ENCODE data around the gene SLC25A17.
"Not testable (repeated sequence)": the region's sequence is repeated elsewhere in the genome, so short reads cannot be mapped to it uniquely, and the experiment has no call there.

SLC25A17 gene

GRCh38 chr22:40844951-40845350, 25.8 kb upstream of the SLC25A17 start:
- no peak for DNase-seq
- no peak overlapping the region for H3K27ac Mint-ChIP-seq
- no peak for ATAC-seq (replicated peaks)
- H3K36me3 Mint-ChIP-seq: peaks cover 26 to 44% of the 10 kb centered on the region in 2 donors
- H3K4me3 Mint-ChIP-seq: no peak overlapping the region
- no peaks in the 10 kb centered on the region for H3K27me3 Mint-ChIP-seq
- no peaks in the 10 kb centered on the region for H3K9me3 Mint-ChIP-seq
- peaks cover 1 to 5% of the 10 kb centered on the region in 2 donors for H3K4me1 Mint-ChIP-seq

- ATAC-seq (replicated peaks) (no peak), DNase-seq (no peak)
- Mint-ChIP-seq H3K36me3 (peaks cover 39% of the 10 kb centered on the region in 2 donors), H3K27ac (no peak overlapping the region), H3K27me3 (no peaks in the 10 kb centered on the region), H3K4me1 (peaks cover 1 to 4% of the 10 kb centered on the region in 2 donors), H3K4me3 (no peak overlapping the region), H3K9me3 (no peaks in the 10 kb centered on the region)
Measured at GRCh38 chr22:40838486-40838885, 19.3 kb upstream of the SLC25A17 start.

DNA sequence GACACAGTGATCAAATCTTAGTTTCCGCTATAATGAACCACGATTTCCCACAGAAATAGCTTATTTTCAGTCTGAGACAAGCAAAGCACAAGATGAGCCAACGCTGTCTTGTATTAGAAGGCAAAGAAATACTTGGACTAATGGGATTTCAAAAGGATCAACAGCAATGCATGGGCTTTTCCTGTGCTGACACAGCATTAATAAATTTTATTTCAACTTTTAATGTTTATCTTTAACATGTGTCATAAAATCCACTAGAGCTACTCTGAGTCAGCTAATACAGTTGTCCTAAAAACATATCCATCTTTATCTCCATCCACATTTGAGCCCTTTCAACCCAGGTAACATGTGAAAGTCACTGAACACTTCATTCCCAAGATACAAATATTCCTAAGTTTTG, 15.5 kb upstream of the SLC25A17 start:
- no peaks in the 10 kb centered on the region for H3K4me1 Mint-ChIP-seq
- peaks cover 24 to 29% of the 10 kb centered on the region in 2 donors for H3K36me3 Mint-ChIP-seq
- H3K9me3 Mint-ChIP-seq: no peaks in the 10 kb centered on the region
- no peak for ATAC-seq (replicated peaks)
- DNase-seq: no peak
- no peak overlapping the region for H3K4me3 Mint-ChIP-seq
- no peak overlapping the region for H3K27ac Mint-ChIP-seq
- no peaks in the 10 kb centered on the region for H3K27me3 Mint-ChIP-seq

DNA sequence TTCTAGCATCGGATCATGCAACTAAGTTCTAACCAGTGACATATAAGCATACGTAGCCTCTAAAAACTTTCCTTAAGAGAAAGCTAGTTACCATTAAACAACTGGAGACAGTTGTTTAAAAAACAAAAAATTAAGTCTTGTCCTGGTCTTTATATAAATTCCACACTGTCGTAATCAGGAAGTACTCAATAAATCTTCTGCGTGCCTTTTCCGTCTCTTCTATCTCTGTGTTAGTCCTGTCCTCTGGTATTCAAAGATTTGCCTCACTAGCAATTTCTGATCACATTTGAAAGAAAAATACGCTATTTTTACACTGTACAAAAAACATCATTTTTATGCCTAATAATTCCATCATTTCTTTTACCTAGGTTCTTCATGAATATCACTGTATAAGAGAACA, 10.0 kb upstream of the SLC25A17 start:
- ATAC-seq (replicated peaks) (no peak), DNase-seq (no peak)
- Mint-ChIP-seq H3K36me3 (peaks cover 19 to 23% of the 10 kb centered on the region in 2 donors), H3K9me3 (no peaks in the 10 kb centered on the region), H3K4me3 (no peak overlapping the region), H3K27ac (no peak overlapping the region), H3K4me1 (no peaks in the 10 kb centered on the region), H3K27me3 (no peaks in the 10 kb centered on the region)

GRCh38 chr22:40826984-40827741, 8.0 kb upstream of the SLC25A17 start:
- no peak overlapping the region for H3K4me3 Mint-ChIP-seq
- no peak for DNase-seq
- H3K27me3 Mint-ChIP-seq: no peaks in the 10 kb centered on the region
- H3K27ac Mint-ChIP-seq: peak overlapping the region; percentile 42
- H3K36me3 Mint-ChIP-seq: peaks cover 11 to 26% of the 10 kb centered on the region in 2 donors
- H3K4me1 Mint-ChIP-seq: no peaks in the 10 kb centered on the region
- no peaks in the 10 kb centered on the region for H3K9me3 Mint-ChIP-seq
- ATAC-seq (replicated peaks): no peak

- H3K9me3 Mint-ChIP-seq; ATAC-seq (replicated peaks); H3K4me1 Mint-ChIP-seq; H3K4me3 Mint-ChIP-seq; DNase-seq; H3K27ac Mint-ChIP-seq; H3K27me3 Mint-ChIP-seq: not testable (repeated sequence)
- H3K36me3 Mint-ChIP-seq: peaks cover 12 to 27% of the 10 kb centered on the region in 2 donors
Measured at GRCh38 chr22:40826292-40826691, 7.1 kb upstream of the SLC25A17 start.

GRCh38 chr22:40823426-40823825, 4.3 kb upstream of the SLC25A17 start:
- H3K27me3 Mint-ChIP-seq: no peaks in the 10 kb centered on the region

DNA sequence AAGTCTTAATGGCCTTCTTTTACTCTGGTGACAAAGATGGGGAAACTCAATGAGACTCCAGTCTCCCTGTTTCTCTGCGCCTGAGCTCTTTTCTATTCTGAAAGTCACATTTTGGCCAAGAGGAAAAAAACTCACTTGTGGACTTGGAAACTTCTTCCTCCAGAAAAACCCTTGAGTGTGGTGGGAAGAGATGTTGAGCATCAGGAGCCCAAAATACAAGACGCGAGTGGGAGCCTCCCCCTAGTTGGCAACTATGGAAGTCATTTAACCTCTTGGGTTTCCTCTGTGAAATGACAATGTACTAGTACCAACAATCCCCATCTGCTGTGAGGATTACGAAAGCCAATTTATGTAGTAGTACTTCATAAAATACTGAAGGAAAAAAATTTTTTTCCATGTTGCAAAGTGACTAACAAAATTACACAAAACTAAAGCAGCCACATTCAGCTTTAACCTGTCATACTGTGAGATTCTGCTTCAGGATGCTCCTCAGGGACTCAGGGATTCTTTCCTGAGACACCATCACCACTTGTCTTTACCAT, 524 bp upstream of the SLC25A17 start:
- Mint-ChIP-seq H3K4me3 (peak overlapping the region; percentile 87 to 95), H3K27ac (peak overlapping the region; percentile 95), H3K9me3 (no peaks in the 10 kb centered on the region), H3K27me3 (no peaks in the 10 kb centered on the region), H3K4me1 (peaks cover 20 to 26% of the 10 kb centered on the region in 2 donors), H3K36me3 (peaks cover 16 to 29% of the 10 kb centered on the region in 2 donors)
- ATAC-seq (replicated peaks): peak in 1 of 2 donors; percentile 16
- no peak for DNase-seq

More at GRCh38 chr22:40823426-40823825, 4.3 kb upstream of the SLC25A17 start:
- no peak for DNase-seq
- ATAC-seq (replicated peaks): no peak
- Mint-ChIP-seq H3K4me1 (peaks cover 6 to 9% of the 10 kb centered on the region in 2 donors), H3K9me3 (no peaks in the 10 kb centered on the region), H3K36me3 (peaks cover 6 to 18% of the 10 kb centered on the region in 2 donors), H3K27ac (peak overlapping the region; percentile 7), H3K4me3 (no peak overlapping the region)

DNA sequence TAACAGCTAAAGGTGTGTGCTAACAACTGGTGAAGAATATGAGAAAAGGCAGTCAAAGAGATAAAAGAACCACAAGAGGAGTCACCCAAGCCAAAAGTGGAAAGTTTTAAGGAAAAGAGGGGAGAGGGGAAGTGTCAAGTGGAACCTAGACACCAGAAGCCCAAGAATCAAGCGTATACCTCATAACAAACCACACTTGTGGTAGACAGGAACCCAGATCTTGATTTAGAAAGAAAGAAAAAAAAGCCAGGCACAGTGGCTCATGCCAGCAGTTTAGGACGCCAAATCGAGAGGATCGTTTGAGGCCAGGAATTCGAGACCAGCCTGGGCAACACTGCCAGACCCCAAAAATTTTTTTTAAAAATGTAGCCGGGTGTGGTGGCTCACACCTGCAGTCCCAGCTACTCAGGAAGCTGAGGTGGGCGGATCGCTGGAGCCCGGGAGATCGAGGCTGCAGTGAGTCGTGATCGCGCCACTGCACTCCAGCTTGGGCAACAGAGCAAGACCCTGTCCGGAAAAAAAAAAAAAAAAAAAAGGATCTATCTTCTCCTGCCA, 877 bp downstream of the SLC25A17 start:
- Mint-ChIP-seq H3K27me3 (no peaks in the 10 kb centered on the region), H3K4me1 (peaks cover 24 to 26% of the 10 kb centered on the region in 2 donors), H3K9me3 (no peaks in the 10 kb centered on the region), H3K36me3 (peaks cover 21 to 37% of the 10 kb centered on the region in 2 donors), H3K27ac (peak overlapping the region; percentile 95), H3K4me3 (peak overlapping the region; percentile 87 to 95)
- DNase-seq: no peak
- ATAC-seq (replicated peaks): no peak

DNA sequence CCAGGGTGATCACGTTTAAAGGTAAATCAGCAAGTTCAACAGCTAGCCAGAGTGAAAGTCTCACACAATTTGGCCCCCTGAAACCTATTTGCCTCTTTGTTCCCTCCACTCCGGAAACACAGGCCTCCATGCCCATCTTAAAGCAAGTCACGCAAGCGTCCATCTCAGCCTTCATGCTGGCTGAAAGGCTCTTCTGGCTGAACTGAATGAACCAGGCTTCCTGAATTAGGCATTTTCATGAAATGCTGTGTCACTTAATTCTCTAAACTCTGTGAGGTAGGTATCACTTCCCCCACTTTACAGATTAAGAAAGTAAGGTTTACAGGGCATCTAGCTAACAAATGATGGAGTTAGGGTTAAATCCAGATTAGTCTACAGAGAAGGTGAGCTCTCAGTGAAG, 1.4 kb downstream of the SLC25A17 start:
- H3K36me3 Mint-ChIP-seq: peaks cover 21 to 36% of the 10 kb centered on the region in 2 donors
- peak overlapping the region; percentile 87 to 95 for H3K4me3 Mint-ChIP-seq
- DNase-seq (no peak), ATAC-seq (replicated peaks) (no peak)
- no peaks in the 10 kb centered on the region for H3K27me3 Mint-ChIP-seq
- H3K9me3 Mint-ChIP-seq: no peaks in the 10 kb centered on the region
- peaks cover 24 to 26% of the 10 kb centered on the region in 2 donors for H3K4me1 Mint-ChIP-seq
- peak overlapping the region; percentile 95 for H3K27ac Mint-ChIP-seq

- no peak for DNase-seq
- H3K9me3 Mint-ChIP-seq: no peaks in the 10 kb centered on the region
- no peak overlapping the region for H3K27ac Mint-ChIP-seq
- H3K4me1 Mint-ChIP-seq: peaks cover 31 to 36% of the 10 kb centered on the region in 2 donors
- no peak overlapping the region for H3K4me3 Mint-ChIP-seq
- no peak for ATAC-seq (replicated peaks)
- peaks cover 26 to 45% of the 10 kb centered on the region in 2 donors for H3K36me3 Mint-ChIP-seq
- H3K27me3 Mint-ChIP-seq: no peaks in the 10 kb centered on the region
Measured at GRCh38 chr22:40813912-40814315, 5.2 kb downstream of the SLC25A17 start.

DNA sequence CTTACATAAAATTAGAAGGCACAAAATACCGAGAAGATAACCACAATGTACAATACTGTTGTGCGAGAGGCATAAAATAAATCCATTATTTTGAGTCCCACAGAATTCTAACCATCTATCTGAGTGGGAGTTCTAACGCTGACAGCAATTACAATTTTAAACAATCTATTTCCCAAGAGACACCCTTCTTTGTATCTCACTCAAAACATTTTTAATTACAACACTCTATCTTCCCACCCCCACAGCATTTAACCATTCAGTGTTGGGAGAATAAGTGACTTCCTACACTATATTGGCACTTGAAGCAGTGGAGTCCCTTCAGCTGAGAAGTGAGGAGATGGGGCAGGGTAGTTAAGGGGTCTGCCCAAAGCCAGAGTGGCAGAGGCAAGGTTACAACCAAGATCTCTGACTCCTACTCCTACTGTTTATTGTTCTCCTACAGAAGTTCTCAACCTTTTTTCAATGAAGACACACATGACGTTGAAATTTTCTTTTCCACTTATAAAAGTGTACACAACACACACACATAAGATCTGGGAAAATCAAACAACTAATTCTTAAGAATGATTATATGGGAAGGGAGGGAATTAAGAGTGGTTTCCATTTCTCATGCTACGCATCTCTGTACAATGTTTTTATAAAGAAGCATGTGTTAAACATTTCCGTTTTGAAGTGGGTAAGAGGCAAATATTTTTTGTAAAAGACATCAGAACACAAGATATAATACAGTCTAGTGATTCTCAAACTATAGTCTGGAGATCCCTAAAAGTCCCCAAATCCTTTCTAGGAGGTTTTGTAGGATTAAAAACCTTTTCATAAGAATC, 10.9 kb downstream of the SLC25A17 start:
- Mint-ChIP-seq H3K27me3 (no peaks in the 10 kb centered on the region), H3K36me3 (peaks cover 12 to 40% of the 10 kb centered on the region in 2 donors), H3K4me1 (peaks cover 17 to 36% of the 10 kb centered on the region in 2 donors), H3K27ac (no peak overlapping the region), H3K9me3 (no peaks in the 10 kb centered on the region), H3K4me3 (no peak overlapping the region)
- ATAC-seq (replicated peaks) (no peak), DNase-seq (no peak)

GRCh38 chr22:40806711-40807110, 12.4 kb downstream of the SLC25A17 start:
- ATAC-seq (replicated peaks) (no peak), DNase-seq (no peak)
- no peak overlapping the region for H3K27ac Mint-ChIP-seq
- H3K9me3 Mint-ChIP-seq: no peaks in the 10 kb centered on the region
- no peak overlapping the region for H3K4me3 Mint-ChIP-seq
- H3K27me3 Mint-ChIP-seq: no peaks in the 10 kb centered on the region
- peaks cover 16 to 27% of the 10 kb centered on the region in 2 donors for H3K4me1 Mint-ChIP-seq
- H3K36me3 Mint-ChIP-seq: peaks cover 9 to 37% of the 10 kb centered on the region in 2 donors

DNA sequence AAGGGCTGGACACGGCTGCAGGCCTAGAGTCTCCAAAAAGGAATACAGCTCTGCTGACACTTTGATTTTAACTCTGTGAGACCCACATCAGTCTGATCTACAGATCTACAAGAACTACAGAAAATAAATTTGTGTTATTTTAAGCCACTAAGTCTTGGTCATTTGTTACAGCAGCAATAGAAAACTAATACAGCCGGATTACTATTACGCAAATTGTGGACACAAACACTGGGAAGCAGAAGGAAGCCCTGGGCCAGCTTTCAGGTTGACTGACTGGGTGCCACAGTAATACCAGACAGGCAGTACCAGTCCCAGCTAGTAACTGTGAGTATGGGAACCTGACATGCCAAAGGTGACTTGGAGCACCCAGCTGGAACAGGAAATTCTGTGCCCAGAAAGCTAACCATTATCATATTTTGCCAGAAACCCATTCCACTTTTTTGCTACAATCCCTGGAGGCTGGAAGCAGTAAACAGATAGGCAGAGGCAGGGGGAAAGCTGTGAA, 13.4 kb downstream of the SLC25A17 start:
- no peak overlapping the region for H3K27ac Mint-ChIP-seq
- no peaks in the 10 kb centered on the region for H3K9me3 Mint-ChIP-seq
- ATAC-seq (replicated peaks) (no peak), DNase-seq (no peak)
- H3K4me3 Mint-ChIP-seq: no peak overlapping the region
- no peaks in the 10 kb centered on the region for H3K27me3 Mint-ChIP-seq
- peaks cover 4 to 28% of the 10 kb centered on the region in 2 donors for H3K36me3 Mint-ChIP-seq
- H3K4me1 Mint-ChIP-seq: peaks cover 11 to 17% of the 10 kb centered on the region in 2 donors

Data from stimulated activated naive B cell treated with anti-CD40 and anti-IgM and Interleukin-4, amounts not matched to agents 10 μg/mL and 1 μg/mL and 100 μg/mL, for 72 hours (primary cell).